ENCODE results near the gene COPZ1.

COPZ1 gene

DNA sequence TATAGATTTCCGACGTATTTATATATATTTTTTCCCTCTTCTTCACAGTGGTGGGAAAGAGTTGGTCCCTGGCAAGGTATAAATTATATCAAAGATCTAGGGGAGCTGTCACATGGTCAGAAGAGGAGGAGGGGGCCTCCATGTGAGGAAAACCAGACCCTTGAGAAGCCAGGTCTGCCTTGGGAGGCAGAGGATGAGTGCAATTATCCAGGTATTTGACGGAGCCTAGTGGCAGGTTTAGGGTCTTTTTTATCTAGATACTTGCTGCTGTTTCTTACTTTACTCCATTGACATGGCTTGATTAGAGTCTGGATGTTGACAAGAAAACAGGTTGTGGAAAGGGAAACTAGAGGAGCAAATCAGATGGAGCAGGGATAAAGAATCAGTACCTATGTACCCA, 5.5 kb downstream of the COPZ1 start:
- in situ Hi-C loops (cut with MboI; ENCODE audit: low sequenced_read_pairs): no loop called here

DNA sequence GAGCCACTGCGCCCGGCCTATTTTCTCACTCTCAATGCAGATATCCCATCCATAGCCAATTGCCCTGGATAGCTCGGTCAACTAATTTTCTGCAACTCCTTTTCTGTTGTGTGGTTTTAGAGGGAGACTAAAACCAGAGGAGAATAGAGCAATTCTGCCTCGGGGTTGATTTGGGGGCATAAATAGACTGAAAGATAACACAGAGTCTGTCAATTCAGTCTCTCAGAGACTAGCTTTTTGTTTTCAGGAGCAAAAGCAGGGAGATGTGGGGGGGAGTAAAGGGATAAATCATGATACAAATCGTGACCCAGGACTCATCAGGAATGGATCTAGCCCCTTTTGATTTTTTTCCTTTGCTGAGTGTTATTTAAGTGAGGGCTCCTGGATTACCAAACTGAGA, 6.5 kb downstream of the COPZ1 start:
- in situ Hi-C loops (cut with MboI; ENCODE audit: low sequenced_read_pairs): no loop called here

DNA sequence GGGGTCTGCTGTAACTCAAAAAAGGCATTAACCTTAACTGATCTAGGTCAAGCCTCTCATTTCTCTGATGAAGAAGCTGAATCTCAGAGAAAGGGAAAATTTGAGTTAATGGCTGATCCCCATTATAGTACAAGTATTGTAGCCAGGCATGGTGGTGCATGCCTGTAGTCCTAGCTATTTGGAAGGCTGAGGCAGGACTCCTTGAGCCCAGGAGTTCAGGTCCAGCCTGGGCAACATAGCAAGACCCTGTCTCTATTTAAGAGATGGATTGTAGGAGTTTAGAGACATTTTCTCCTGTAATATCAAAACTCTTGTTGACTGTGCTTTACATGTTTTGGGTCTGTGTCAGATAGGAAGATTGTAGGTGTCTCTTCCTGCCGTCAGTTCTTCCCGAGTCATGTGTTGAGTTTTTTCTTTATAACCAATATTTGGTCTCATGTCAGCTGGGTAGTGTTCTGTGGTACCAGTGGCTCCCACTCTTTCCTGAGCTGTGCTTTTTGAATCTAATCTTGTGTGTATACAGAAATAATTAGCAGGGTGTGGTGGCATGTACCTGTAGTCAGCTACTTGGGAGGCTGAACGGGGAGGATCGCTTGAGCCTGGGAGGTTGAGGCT, 8.6 kb downstream of the COPZ1 start:
- in situ Hi-C loops (cut with MboI; ENCODE audit: low sequenced_read_pairs): no loop called here

DNA sequence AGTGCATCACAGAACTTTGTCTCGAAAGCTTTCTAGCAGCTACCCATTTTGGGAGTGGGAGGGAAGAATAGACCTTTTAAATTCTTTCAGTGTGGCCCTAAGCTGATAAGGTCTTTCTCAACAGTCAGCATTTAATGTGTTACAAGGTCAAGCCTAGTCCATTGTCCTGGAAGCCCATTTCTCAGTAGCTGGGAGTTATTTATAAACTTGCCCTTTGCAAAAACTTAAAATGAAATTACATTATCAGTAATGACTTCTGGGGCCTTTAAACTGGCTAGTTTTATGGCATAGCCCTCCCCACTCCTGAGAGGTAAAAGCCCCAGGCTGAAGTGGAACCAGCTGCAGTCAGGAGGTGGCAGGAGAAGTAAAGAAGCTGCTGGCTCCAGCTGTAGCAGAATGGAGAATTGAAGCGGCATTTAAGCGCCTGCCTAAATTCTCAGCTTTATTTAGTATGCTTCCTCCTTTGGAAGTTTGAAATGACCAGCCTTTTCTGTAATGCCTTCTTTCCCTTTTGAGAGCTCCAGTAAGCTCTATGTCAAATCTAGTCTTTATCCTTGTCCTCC, 12.4 kb downstream of the COPZ1 start:
- in situ Hi-C loops (cut with MboI; ENCODE audit: low sequenced_read_pairs): no loop called here

DNA sequence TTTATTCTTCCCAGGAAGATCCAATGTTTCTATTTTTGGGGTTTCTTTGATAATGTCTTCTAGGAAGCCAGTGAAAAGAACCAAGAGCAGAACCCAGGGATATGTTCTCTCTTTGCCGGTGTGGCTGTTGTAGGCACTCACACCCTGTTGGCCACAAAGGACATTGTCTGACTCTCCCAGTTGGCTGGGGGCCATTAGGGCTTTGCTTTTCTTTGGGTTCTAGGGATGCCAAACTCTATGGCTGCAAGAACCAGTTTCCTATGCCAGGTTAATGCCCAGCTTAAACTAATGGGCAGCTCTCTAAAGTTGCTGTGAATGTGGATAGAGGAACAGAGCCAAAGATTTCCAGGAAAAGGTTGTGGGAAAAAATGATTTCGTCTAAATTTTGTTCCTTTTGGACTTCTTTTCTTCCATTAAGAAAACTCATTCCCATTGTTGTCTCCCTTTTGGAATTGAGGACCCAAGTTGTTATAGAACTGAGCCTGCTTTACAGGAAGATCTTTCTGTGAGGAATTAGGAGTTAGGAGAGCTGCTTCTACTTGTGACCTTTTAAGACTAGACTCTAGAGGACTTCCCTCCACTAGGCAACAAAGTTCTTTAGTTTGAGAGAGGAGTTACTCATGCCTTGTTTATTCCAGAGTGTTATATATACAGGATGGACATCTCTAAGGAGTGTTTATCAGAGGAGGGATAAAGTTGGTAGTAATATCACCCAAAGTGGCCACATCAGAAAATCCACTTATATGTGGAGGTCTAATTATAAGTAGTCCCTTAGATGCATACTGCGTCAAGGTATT, 13.1 kb downstream of the COPZ1 start:
- in situ Hi-C loops (cut with MboI; ENCODE audit: low sequenced_read_pairs): no loop called here

DNA sequence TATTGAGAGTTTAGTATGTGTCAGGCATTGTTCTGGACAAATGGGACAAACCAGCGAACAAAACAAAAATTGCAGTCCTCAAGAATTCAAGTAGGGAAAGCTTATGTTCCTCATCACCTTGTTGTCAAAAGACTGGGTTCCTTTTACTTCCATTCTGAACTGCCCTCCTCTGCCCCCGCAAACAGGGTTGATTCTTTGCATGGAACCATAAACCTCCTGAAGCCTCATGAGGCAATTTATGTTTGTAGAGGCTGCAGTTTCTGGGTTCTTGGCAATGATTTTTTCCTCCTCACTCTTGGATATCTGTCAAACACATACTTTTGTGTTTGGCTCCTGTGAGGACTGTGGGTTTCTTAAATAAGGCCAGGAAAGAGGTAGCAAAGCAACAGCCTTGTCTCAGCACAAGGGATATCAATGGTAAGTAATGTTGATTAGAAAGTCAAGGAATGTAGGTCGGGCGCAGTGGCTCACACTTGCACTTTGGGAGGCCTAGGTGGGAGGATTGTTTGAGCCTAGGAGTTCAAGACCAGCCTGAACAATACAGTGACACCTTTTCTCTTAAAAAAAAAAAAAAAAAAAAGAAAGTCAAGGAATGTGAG, 13.9 kb downstream of the COPZ1 start:
- in situ Hi-C loops (cut with MboI; ENCODE audit: low sequenced_read_pairs): no loop called here

DNA sequence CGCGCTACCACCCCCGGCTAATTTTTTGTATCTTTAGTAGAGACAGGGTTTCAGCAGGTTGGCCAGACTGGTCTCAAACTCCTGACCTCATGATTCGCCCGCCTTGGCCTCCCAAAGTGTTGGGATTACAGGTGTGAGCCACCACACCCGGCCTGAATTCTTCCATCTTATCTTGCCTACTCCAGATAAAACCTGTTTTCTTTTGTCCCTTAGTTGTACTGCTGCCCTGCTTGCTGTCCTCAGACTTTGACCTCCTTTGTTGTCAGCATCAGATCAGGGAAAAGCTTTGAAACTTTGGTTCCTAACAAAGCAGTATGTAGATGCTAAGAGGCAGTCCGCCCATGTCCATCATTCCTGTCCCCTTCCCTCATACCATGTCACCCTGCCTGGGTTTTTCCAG, 15.9 kb downstream of the COPZ1 start:
- in situ Hi-C loops (cut with MboI; ENCODE audit: low sequenced_read_pairs): no loop called here

DNA sequence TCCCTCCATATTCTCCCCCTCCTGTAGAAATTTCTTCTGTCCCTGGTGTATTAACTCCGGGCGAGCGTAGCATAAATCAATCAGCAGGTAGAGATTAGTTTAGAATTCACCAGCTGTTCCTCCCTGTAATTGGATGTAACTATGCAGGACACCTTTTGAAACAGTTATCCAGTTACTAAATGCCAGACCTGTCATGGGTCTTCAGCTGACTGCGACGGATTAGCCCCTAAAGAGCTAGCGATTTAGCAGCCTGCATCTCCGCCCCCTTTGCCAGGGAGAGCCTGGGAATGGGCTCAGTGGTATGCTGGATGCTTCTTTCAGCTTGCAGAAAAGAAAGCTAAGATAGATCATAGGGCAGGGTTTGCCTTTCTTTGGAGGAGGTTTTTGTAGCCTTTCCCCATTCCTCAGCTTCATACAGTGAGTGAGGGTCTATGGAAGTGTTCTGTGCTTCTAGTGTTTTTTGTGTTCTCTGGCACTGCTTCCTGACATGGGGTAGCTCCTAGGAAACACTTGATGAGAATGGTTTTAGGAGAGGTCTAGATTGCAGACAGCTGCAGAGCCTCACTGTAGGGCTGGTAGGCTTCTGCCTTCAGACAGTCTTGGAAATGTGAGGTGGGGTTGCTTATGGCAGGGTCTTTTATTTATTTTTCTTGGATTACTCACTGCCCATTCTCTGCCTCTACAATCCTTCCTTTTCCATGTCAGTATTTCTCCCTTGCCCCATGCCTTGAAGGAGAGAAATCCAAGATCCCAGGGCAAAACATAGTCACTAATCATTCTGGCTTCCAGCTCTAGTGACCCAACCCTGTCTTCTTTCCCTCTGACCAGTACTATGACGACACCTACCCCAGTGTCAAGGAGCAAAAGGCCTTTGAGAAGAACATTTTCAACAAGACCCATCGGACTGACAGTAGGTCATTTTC, 16.7 kb downstream of the COPZ1 start:
- in situ Hi-C loops (cut with MboI; ENCODE audit: low sequenced_read_pairs): no loop called here

DNA sequence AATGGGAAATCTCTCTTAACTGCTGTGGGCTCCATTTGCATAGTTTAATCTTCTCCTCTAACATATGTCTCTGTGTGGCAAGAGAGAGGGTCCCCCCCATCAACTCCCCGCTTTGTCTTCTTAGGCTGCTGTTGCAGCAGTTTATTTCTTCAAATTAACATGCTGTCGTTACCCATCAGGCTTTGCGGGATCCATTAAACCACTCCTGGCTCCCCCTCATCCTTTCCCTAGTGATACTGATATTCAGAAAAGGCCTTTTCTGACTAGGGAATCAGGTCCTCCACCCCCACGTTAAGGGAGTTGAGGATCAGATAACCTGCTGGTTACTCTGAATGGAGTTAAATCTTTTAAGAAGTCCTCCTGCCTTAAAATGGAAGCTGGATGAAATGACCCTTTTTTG, 24.1 kb downstream of the COPZ1 start:
- in situ Hi-C loops (cut with MboI; ENCODE audit: low sequenced_read_pairs): no loop called here

DNA sequence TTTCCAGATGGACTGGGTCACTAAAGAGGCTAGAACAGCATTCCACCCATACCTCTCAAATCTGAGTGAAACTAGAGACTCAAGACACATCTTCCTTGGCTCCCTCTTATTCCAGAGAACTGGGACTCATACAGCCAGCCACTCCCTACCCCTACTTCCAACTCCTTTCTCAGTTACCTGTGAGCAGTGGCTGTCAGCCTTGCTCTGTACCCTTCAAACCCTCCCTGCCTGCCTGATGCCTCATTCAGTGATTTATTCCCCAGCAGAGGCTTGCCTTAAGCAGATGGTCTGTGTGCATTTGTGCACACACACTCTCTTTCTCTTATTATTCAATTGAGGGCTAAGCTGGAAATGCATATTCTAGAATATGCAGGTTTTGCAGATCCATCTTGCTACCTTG, 24.7 kb downstream of the COPZ1 start:
- in situ Hi-C loops (cut with MboI; ENCODE audit: low sequenced_read_pairs): loop anchor here (25.0 kb wide), 1 partner anchor 362 kb away; the partner anchor contains the start of gene HOXC10

DNA sequence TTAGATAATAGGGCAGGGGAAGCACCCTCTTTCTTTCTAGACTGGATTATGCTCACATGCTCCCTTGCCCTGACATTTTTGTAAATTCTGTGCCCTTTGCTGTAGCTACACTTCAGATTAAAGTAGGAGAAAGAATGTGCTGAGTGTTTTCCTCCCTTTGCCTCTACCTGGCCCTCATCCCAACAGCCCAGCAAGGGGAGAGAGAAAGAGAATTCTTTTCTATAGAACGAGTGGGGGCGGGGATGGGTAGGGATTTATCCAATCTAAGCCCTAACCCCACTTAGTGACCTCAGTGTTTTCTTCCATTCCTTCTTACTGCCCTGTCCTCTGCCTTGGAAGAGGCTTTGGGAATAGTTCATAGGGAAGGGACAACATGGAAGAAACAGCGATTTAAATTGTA, 25.8 kb downstream of the COPZ1 start:
- in situ Hi-C loops (cut with MboI; ENCODE audit: low sequenced_read_pairs): loop anchor here (25.0 kb wide), 1 partner anchor 363 kb away; the partner anchor contains the start of gene HOXC10

DNA sequence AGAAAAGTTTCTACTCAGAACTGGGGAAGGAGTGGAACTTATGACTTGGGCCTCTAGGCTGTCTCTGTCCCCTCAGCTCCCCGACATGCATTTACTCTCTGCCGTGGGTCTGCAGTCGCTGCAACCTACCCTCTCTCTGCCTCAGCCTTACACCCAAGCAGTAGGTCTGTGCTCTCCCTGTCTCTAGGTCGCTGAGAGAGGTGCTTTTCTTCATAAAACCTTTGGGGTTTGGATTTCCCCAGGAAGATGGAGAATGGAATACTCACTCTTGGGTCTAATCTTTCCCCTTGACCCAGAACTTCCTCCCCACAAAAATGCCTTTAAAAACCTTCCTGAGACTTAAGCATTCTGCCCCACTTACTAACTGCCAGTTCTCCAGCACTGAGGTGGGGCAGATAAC, 26.4 kb downstream of the COPZ1 start:
- in situ Hi-C loops (cut with MboI; ENCODE audit: low sequenced_read_pairs): loop anchor here (25.0 kb wide), 1 partner anchor 364 kb away; the partner anchor contains the start of gene HOXC10

DNA sequence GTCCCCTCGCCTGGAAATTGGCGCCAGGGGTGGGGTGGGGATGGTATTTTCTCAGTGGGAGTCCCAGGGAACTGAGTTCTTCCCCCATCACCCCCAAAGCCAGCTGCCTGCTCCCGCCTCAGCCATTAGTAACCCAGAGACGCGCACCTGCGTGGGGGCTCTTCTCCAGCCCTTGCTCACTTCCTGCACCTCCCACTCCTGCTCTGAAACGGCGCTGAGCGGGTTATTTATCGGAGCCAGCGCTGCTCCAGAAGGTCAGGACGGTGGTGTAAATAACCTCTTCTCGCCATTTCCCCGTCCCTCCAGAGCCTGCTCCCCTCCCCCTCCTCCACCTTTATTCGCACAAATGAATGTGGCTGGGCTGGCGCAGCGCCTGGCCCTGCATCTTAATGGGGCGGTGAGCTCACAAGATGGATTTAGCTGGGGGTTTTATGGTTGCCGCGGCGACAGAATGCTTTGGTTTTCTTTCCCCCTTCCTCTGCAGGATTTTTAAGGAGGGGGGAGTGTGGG, 27.1 kb downstream of the COPZ1 start:
- in situ Hi-C loops (cut with MboI; ENCODE audit: low sequenced_read_pairs): loop anchor here (25.0 kb wide), 1 partner anchor 365 kb away; the partner anchor contains the start of gene HOXC10

DNA sequence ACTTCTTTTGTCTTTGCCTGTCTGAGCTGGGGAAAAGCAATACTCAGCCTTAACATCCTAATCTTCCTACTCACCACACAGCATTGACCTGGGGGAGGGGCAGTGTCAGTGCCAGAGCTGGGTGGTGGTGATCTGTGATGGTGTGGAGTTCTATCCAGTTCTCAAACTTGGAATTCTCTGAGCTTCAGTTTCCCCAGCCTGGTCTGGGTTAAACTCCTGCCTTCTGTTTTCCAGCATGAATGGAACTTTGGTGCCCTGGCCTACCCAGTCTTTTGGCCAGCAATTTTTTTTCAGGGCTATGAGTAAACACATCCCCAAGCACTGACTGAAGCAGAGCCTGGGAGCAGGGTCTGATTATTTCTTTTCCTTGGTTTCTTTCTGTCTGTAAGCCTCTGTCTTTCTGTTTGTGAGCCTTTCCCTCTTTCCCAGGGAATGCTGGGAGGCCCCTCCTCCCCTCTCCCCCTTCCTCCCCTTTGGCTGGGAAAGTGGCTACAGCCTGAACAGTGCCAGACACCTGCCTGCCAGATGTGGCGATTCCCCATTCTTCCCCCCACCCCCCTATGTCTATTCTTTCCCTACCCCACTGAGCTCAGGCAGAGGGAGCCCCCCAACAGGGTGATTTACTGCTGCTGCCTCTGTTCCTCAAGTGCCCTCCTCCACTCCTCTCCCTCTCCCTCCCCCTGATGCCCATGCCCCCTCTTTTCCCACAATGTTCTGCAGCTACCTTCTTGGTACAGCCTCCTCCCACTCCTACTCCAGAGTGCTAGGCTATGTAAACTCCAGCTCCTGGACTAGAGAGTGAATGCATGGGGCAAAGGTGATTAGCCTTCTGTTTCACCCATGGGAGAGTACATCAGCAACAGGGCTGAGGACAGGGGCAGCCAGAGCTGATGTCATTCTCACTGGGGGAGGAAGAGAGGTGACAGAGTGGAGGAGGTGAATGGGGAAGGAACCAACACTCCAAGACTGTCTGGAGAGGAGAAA, 28.3 kb downstream of the COPZ1 start:
- in situ Hi-C loops (cut with MboI; ENCODE audit: low sequenced_read_pairs): loop anchor here (25.0 kb wide), 1 partner anchor 366 kb away; the partner anchor contains the start of gene HOXC10

DNA sequence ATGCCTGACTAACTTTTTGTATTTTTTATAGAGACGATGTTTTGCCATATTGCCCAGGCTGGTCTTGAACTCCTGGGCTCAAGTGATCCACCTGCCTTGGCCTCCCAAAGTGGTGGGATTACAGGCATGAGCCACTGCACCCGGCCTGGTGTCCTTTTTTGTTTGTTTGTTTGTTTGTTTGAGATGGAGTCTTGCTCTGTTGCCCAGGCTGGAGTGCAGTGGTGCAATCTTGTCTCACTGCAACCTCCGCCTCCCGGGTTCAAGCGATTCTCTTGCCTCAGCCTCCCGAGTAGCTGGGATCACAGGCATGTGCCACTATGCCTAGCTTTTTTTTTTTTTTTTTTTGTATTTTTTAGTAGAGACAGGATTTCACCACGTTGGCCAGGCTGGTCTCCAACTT, 29.3 kb downstream of the COPZ1 start:
- in situ Hi-C loops (cut with MboI; ENCODE audit: low sequenced_read_pairs): loop anchor here (25.0 kb wide), 1 partner anchor 367 kb away; the partner anchor contains the start of gene HOXC10

DNA sequence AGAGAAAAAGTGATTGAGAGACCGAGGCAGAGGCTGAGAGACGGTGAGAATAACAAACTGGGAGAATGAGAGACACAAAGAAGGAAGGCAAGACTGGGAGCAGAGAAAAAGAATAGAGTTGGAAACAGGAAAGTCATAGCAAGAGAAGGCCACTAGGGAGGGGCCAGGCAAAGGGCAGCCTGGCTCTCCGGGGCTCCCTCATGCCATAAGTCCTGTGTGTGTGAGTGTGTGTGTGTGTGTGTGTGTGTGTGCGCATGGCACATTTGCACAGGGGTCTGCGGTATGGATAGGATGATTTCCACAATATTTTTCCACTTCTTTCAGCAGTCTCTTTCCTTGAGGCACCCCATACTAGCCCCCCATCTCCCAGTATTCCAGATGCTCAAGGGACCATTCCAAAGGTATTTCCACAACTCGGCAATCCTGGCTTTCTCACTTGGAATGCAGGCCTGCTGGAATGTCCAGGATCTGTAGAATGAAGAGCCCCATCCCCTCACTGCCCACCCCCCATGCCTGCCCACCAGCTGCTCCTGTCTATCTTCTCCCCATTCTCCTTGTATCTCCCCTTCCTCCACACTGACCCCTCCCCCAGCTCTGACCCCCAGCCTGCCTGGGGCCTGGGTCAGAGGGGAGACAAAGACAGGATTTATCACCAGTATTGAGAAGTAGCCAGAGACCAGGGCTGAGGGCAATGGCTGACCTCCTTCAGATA, 30.3 kb downstream of the COPZ1 start:
- in situ Hi-C loops (cut with MboI; ENCODE audit: low sequenced_read_pairs): loop anchor here (25.0 kb wide), 1 partner anchor 368 kb away; the partner anchor contains the start of gene HOXC10

DNA sequence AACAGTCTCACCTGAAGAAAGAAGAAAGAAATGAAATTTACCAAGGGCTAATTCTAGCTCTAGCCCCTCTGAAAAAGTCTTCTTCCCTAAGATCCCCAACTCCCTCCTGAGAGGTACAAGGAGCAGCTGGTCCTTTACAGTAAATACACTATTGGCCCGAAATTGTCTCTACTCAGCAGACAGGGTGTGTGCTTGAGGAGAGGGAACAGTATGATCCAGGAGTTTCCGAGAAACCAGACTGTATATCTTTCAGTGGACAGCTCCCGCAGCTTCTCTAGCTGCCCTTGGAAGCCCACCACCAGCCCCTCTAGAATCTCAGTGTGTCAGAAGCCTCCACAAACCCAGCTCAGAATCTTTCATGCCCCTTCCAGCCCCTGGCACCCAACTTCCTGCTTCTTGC, 31.3 kb downstream of the COPZ1 start:
- in situ Hi-C loops (cut with MboI; ENCODE audit: low sequenced_read_pairs): loop anchor here (25.0 kb wide), 1 partner anchor 369 kb away; the partner anchor contains the start of gene HOXC10

DNA sequence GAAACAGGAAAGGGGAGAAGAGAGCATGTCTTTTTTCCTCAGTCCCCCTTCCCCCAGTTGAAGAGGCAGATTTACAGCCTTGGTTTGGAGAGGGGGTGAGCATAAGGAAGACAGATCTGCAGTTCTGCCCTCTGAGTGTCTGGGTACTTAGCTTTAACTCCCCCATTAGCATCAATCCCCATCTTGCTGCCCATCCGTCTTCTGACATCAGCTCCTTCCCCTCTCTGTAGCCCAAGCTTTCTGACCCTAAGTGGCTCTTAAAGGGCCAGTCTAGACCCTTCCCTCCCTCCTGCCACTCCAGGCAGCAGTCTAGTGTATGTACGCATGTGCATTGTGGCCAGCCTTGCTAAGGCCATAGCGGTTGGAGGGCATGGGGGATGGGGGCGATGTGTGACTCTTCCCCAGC, 32.0 kb downstream of the COPZ1 start:
- in situ Hi-C loops (cut with MboI; ENCODE audit: low sequenced_read_pairs): loop anchor here (25.0 kb wide), 1 partner anchor 370 kb away; the partner anchor contains the start of gene HOXC10
